ENCODE data around the gene SOX30.

SOX30 gene

GRCh38 chr5:157607371-157608161 lies 44.7 kb downstream of the SOX30 start:
- FAIRE-seq: no peak

- FAIRE-seq: no peak
Measured at GRCh38 chr5:157606046-157606445, 46.2 kb downstream of the SOX30 start.

DNA sequence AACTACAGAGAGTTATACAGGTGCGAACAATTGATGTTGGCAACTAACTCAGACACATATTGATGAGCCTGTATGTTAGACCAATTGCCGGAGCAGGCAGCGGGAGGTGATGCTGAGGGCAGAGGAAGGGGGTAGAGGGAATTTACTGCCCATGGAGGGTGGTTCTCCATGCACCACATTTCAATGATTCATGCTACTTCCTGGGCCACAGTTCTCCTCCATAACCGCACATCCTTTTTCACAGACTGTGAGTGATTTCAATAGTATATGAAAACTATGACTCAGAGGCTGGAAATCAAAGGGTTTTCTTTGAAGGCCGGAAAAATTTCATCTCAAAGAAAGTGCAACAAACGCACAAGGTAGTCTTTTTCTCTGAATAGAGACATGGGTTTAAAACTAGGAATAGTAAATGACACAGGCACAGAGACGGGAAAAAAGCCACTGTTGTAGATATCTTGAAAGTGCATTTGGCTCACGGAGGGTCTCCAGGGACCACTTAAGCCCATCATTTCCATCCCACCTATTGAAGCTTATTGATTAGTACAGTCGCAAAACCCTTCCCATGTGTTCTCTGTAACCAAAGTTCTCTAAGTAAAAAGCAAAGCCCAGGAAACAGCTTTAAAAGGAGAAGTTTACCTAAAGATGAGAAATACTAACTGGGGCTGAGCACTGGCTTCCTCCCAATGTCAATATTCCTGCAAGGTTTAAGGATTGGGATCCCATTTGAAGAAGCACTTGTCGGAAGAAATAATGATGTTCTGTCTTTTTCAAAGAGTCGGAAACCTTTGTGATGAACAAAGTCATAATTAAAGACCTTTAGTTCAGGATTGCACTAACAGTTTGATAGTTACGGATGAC lies 48.7 kb downstream of the SOX30 start:
- no peak for FAIRE-seq

DNA sequence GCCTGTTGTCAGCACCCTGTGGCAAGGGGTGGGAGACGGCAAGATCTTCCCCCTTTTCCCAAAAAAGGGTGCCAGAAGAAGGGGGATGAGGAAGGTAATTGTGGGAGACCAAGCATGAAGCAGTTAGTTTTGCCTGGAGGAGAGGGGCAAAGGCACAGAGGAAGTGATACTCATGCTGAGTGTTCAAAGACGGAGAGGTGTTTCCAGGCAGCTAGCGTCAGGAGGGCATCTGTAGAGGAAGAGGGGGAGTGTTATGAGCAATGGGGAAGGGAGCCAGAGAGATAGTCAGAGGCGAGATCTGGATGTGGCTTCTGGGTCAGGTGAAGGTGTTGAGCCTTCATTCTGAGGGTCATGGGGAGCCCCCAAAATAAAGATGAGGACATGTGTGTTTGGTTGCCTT lies 49.7 kb downstream of the SOX30 start:
- FAIRE-seq: no peak

DNA sequence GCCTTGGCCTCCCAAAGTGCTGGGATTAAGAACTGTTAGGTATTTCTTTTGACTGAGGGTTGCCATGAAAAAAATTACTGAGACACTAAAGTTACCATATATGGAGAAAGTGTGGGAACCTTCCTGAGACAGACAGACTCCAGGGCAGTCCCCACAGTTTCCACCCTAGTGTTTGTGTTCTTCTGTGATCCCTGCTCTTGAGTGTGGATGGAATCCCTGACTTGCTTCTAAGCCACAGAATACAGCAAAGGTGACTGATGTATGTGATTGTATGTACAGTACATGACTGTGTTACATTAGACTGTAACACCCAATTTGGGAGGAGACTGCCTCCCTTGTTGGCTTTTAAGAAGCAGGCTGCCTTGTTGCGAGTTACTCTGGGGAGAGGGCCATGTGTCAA lies 52.0 kb downstream of the SOX30 start:
- FAIRE-seq: no peak

GRCh38 chr5:157599565-157599964 lies 52.7 kb downstream of the SOX30 start:
- no peak for FAIRE-seq

DNA sequence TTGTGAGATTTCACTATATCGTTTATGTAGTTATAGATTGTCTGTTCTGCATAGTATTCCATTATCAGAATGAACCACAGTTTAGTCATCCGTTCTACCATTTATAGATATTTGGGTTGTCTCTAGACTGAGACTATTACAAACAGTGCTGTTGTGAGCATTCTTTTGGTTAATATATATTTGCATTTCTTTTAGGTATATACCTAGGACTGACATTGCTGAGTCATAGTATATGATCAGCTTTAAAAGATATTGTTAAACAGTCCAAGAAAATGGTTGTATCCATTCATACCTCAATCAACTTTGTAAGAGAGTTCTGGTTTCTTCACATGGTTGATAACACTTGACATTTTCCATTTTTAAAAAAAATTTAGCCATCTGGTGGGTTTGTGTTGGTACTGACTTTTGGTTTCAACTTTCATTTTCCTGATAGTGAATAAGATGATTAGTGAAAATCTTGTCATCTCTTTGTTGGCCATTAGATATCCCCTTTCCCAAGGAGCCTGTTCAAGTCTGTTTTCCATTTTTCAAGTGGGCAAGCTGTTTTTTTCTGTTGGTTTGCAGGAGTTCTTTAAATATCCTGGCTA lies 53.8 kb downstream of the SOX30 start:
- FAIRE-seq: no peak

- no peak for FAIRE-seq
Measured at GRCh38 chr5:157597277-157597676, 55.0 kb downstream of the SOX30 start.

DNA sequence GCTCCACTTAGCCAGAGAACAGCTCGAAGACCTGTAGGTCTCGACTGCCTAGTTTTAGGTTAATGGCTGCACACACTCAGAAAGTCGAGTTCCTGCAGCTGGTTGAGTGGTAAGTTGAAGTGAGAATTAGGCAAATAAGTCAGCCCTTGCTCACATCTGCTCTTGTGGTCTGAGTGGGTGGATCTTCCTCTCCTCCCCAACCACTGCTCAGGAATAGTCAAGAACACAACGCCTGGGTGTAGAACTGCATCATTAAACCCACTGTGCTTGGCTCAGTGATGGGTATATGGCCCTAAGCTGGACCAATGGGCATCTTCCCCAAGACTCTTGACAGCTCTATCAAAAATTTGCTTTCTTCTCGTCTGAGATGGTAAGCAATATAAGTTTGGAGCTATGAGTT lies 55.8 kb downstream of the SOX30 start:
- no peak for FAIRE-seq

DNA sequence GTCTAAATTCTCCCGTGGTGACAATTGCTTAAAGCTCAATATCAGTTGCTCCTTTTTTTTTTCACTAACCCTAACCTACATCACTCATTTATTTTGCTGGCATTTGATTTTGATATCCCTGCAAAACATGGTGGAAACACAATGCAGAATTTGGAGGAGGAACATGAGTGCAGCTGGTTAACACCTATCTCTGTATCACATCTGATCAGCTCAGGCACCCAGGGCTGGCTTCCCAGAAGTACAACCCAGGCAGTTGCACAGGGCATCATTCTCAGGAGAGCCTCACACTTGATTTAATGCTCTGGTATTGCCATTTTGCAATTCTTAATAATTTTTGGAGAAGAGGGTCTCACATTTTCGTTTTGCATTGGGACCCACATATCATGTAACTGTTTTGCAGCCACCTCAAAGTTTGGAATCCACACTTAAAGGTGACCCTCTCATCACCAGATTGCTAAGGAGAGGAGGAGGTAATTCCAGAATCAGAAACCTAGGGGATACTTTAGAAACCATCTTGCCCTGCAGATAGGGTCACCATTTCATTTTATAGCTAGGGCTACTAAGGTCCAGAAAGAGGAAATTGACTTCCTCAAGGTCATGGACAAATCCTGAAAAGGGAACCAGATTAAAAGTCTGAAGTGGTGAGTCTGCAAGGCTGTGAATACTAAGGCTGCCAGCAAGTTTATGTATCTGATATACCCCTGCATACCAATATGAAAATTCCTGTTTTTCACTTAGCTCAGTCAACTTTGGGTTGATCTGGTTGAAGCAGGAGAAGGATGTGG lies 57.4 kb downstream of the SOX30 start:
- FAIRE-seq: no peak

- no peak for FAIRE-seq
Measured at GRCh38 chr5:157594257-157594656, 58.0 kb downstream of the SOX30 start.

GRCh38 chr5:157593052-157593757 lies 59.0 kb downstream of the SOX30 start:
- no peak for FAIRE-seq

GRCh38 chr5:157592594-157592993 lies 59.6 kb downstream of the SOX30 start:
- FAIRE-seq: no peak

- FAIRE-seq: no peak
Measured at GRCh38 chr5:157590478-157590877, 61.8 kb downstream of the SOX30 start.

DNA sequence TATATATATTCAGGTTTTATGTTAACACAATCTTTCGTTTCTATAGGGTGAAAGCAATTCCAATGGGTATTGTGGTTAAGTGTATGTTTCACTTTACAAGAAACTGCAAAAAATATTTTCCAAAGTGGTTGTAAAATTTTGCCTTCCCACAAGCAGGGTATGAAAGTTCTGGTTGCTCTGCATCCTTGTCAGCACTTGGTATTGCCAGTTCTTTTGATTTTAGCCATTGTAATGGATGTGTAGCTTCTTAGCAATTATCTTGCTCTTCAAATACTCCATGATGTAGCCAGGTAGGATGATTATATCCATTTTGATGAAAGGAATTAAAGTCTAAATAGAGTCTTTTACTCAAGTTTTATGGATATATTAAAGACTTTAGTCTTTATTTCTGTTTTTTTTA lies 67.6 kb downstream of the SOX30 start:
- FAIRE-seq: no peak

- no peak for FAIRE-seq
Measured at GRCh38 chr5:157582731-157583620, 69.3 kb downstream of the SOX30 start.

GRCh38 chr5:157581901-157582300 lies 70.3 kb downstream of the SOX30 start:
- no peak for FAIRE-seq

GRCh38 chr5:157578079-157578780 lies 74.0 kb downstream of the SOX30 start:
- no peak for FAIRE-seq

GRCh38 chr5:157576678-157577077 lies 75.6 kb downstream of the SOX30 start:
- no peak for FAIRE-seq
